Measurements from ENCODE around the gene PDZD11. TPM values are rescaled to one million over a fixed set of nuclear protein-coding genes. Genes with fewer than 3 reads are reported as not detected.

The PDZD11 gene, protein sequence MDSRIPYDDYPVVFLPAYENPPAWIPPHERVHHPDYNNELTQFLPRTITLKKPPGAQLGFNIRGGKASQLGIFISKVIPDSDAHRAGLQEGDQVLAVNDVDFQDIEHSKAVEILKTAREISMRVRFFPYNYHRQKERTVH
- total RNA-seq (2014; rRNA removed) (69.5 and 83.0 TPM in 2 replicates), Bru-seq, nascent RNA (percentile 77 among the genes with signal in this experiment), BruChase-seq, experiment 1, labeled RNA remaining after a 6-hour chase (percentile 86 among the genes with signal in this experiment), BruChase-seq, experiment 2, labeled RNA remaining after a 2-hour chase (percentile 77 among the genes with signal in this experiment)
- long read RNA-seq, transcript PDZD11-201 (7 exons, 1,043 nt): major isoform, 38 of 56 reads
- long read RNA-seq, partial matches to known transcripts: 2 of 56 reads
- long read RNA-seq, other reads (novel, unspliced or antisense): 14 of 56 reads

DNA sequence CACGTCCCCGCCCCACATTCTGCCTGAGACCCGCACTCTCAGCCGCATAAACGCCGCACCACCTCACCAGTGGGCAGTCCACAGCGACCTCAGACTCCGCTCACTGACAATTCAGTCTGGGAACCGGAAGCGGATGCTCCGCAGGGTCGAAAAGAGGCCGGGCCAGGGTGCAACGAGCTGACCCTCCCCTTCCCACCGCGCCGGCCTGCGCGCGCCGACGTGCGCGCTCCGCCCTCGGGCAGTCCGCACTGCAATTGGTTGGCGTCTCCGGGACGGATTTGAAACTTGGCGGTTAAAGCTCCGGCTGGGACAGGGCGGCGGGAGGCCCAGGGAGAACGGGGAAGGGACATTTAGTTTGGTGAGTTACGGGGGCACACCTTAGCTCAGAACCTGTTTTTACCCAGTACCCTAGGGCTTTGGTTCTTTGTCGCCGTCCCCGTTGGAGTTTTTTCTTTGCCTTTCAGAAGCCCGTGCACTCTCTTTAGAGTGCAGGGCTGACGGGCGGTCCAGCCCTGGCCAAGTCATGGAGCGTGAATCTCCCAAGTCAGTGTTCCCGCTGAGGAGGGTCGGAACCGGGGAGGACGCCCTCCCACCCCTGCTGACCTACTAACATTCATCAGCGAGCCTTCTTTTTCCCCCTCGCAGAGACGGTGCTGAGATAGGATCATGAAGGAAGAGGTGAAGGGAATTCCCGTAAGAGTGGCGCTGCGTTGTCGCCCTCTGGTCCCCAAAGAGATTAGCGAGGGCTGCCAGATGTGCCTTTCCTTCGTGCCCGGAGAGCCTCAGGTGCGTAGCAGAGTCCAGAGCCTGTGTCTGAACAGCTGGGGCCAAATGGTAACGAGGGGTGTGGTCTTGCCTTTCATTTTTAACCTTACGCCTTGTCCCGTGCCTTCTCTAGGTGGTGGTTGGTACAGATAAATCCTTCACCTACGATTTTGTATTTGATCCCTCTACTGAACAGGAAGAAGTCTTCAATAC is at the start of gene PDZD11, which contains the start of gene KIF4A:
Gene PDZD11, minus strand, starts transcription at position 135 of the 978 bp plus-strand sequence. CDS start 586 bp downstream, outside the sequence.
Gene KIF4A, plus strand, starts transcription at position 312 of the 978 bp plus-strand sequence. Its CDS starts 355 bp downstream, at position 667.
- H4K20me1 ChIP-seq (ENCODE audit: low read length): peaks cover 15% of the 10 kb centered on the region
- CTCF ChIA-PET: interaction anchor here (0.7 to 2.0 kb wide), 2 partner anchors 157 to 187 kb away, joined by 3 to 8 read pairs; partner anchors contain the start of gene IGBP1
- H3K4me3 ChIP-seq (ENCODE audit: low read length): peak within 1 kb of the TSS; percentile 93
- H3K4me2 ChIP-seq (ENCODE audit: low read length): peak within 1 kb of the TSS; percentile 94
- H3K36me3 ChIP-seq (ENCODE audit: low read depth, low read length): peaks cover 15% of the 10 kb centered on the region; the same call in 1 of the 2 replicates
- H3K79me2 ChIP-seq (ENCODE audit: low read length): peaks cover 61% of the 10 kb centered on the region
- H2AFZ ChIP-seq (ENCODE audit: low read length): peak within 1 kb of the TSS; percentile 94
- BruUV-seq (replicated peaks): TSS peak; percentile 73
- peaks cover 5% of the 10 kb centered on the region for H3F3A ChIP-seq (ENCODE audit: low read length, unreplicated experiment)
- peaks cover 23% of the 10 kb centered on the region for H3K4me1 ChIP-seq (ENCODE audit: insufficient read depth, low read length)
- peak; percentile 93 for ATAC-seq
- intact Hi-C loops (cut with micrococcal nuclease): loop anchor here (2.0 to 10.0 kb wide), 3 partner anchors 42 to 155 kb away; partner anchors contain the start of gene IGBP1
- DNase-seq: peak; percentile 88
- H3K9ac ChIP-seq (ENCODE audit: low read length): peak within 1 kb of the TSS; percentile 88
- TF ChIP-seq EZH2phosphoT487 (IDR thresholded peaks at IDR 0.05; ENCODE audit: borderline replicate concordance, low read length) (no peak), EZH2 (IDR thresholded peaks at IDR 0.05; ENCODE audit: low read length, unreplicated experiment) (no peak)
- TF ChIP-seq, protein P1, sequence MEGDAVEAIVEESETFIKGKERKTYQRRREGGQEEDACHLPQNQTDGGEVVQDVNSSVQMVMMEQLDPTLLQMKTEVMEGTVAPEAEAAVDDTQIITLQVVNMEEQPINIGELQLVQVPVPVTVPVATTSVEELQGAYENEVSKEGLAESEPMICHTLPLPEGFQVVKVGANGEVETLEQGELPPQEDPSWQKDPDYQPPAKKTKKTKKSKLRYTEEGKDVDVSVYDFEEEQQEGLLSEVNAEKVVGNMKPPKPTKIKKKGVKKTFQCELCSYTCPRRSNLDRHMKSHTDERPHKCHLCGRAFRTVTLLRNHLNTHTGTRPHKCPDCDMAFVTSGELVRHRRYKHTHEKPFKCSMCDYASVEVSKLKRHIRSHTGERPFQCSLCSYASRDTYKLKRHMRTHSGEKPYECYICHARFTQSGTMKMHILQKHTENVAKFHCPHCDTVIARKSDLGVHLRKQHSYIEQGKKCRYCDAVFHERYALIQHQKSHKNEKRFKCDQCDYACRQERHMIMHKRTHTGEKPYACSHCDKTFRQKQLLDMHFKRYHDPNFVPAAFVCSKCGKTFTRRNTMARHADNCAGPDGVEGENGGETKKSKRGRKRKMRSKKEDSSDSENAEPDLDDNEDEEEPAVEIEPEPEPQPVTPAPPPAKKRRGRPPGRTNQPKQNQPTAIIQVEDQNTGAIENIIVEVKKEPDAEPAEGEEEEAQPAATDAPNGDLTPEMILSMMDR (conservative IDR thresholded peaks at IDR 0.05; ENCODE audit: low read depth, low read length): no peak
- H3K27me3 ChIP-seq (ENCODE audit: low read length): no peaks in the 10 kb centered on the region
- H3K9me2 ChIP-seq (replicated peaks; ENCODE audit: low read length): no peaks in the 10 kb centered on the region
- POLR2A ChIA-PET (ENCODE audit: unreplicated experiment): interaction anchor here (0.6 kb wide), 2 partner anchors 157 to 193 kb away, joined by 3 read pairs; partner anchors contain the start of gene IGBP1
- peak within 1 kb of the TSS; percentile 52 for H3K27ac ChIP-seq (ENCODE audit: low read length)
- H3K9me3 ChIP-seq (ENCODE audit: low read length): no peaks in the 10 kb centered on the region

DNA sequence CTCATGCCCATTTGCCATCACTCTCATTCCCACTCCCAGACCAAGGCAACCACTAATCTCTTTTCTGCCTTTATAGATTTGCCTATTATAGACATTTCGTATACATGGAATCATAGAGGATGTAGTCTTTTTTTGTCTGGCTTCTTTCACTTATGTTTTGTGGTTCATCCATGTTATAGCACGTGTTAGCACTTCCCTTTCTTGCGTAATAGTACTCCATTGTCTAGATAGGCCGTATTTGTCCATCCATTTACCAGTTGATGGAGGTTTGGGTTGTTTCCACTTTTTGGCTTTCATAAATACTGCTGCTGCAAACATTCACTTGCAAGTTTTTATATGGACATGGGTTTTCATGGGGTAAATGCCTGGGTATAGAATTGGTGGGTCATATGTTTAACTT is 48.6 kb upstream of the PDZD11 start:
- Histone ChIP-seq H3K79me2 (ENCODE audit: low read length) (no peaks in the 10 kb centered on the region), H3K4me2 (ENCODE audit: low read length) (no peak overlapping the region), H2AFZ (ENCODE audit: low read length) (no peak overlapping the region), H3K9ac (ENCODE audit: low read length) (no peak overlapping the region), H3K4me1 (ENCODE audit: insufficient read depth, low read length) (0 out of 2 replicates have a peak, but pooled peaks cover 8% of the 10 kb centered on the region), H3K9me2 (replicated peaks; ENCODE audit: low read length) (no peaks in the 10 kb centered on the region), H3K27me3 (ENCODE audit: low read length) (no peaks in the 10 kb centered on the region), H3K27ac (ENCODE audit: low read length) (no peak overlapping the region), H3K9me3 (ENCODE audit: low read length) (no peaks in the 10 kb centered on the region), H4K20me1 (ENCODE audit: low read length) (no peaks in the 10 kb centered on the region), H3K36me3 (ENCODE audit: low read depth, low read length) (peaks cover 41% of the 10 kb centered on the region), H3K4me3 (ENCODE audit: low read length) (no peak overlapping the region), H3F3A (ENCODE audit: low read length, unreplicated experiment) (no peaks in the 10 kb centered on the region)
- no TSS peak for BruUV-seq (replicated peaks)
- TF ChIP-seq EZH2phosphoT487 (IDR thresholded peaks at IDR 0.05; ENCODE audit: borderline replicate concordance, low read length) (no peak), EZH2 (IDR thresholded peaks at IDR 0.05; ENCODE audit: low read length, unreplicated experiment) (no peak)
- TF ChIP-seq, protein P1 (conservative IDR thresholded peaks at IDR 0.05; ENCODE audit: low read depth, low read length): no peak
- intact Hi-C loops (cut with micrococcal nuclease): loop anchor here (10.0 kb wide), 1 partner anchor 217 kb away; no protein-coding TSS in a partner anchor
- no peak for DNase-seq
- POLR2A ChIA-PET (ENCODE audit: unreplicated experiment): no interaction called here
- CTCF ChIA-PET: no interaction called here
- no peak for ATAC-seq
